Testis (tissue), 2 donors: ENCODE measurements around the gene CDC23.

ENCODE experiments used
- CTCF ChIP-seq, 3 experiments: fragments of 450-650 bp in 2 of 3; fragments of 200-600 bp in 1 of 3; sonication (generic) in 1 of 3; IDR thresholded peaks; one replicate each; pipeline ENCODE4 v1.5.1; 2016 to 2019; ENCODE audit warnings: antibody characterized with exemption in 3 of 3, mild to moderate bottlenecking in 2 of 3, moderate library complexity in 1 of 3
- POLR2A ChIP-seq: fragments of 450-650 bp; IDR thresholded peaks from one replicate; pipeline ENCODE4 v1.6.1; 2017; ENCODE audit warnings: antibody characterized with exemption, mild to moderate bottlenecking, moderate library complexity

- TF ChIP-seq CTCF (IDR thresholded peaks at IDR 0.05) (no peak), POLR2A (no peak)
Measured at GRCh38 chr5:138216799-138217198, 3.7 kb upstream of the CDC23 start.
